ENCODE results near the gene FOLR1.
A peak's percentile ranks its signal among the peaks of the same experiment; 100 is the strongest.
"Not testable (repeated sequence)": the region's sequence is repeated elsewhere in the genome, so short reads cannot be mapped to it uniquely, and the experiment has no call there.

Gene FOLR1

DNA sequence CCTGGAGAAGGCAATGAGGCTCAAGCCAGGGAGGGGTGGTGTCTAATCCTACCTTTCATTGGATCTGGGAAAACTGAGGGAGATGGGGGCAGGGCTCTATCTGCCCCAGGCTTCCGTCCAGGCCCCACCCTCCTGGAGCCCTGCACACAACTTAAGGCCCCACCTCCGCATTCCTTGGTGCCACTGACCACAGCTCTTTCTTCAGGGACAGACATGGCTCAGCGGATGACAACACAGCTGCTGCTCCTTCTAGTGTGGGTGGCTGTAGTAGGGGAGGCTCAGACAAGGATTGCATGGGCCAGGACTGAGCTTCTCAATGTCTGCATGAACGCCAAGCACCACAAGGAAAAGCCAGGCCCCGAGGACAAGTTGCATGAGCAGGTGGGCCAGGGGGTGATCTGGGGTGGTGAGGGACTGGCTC is at the start of gene FOLR1:
Gene FOLR1, plus strand, starts transcription at position 180 of the 421 bp plus-strand sequence. Its CDS starts 34 bp downstream, at position 214.
- TF ChIP-seq, protein P1, sequence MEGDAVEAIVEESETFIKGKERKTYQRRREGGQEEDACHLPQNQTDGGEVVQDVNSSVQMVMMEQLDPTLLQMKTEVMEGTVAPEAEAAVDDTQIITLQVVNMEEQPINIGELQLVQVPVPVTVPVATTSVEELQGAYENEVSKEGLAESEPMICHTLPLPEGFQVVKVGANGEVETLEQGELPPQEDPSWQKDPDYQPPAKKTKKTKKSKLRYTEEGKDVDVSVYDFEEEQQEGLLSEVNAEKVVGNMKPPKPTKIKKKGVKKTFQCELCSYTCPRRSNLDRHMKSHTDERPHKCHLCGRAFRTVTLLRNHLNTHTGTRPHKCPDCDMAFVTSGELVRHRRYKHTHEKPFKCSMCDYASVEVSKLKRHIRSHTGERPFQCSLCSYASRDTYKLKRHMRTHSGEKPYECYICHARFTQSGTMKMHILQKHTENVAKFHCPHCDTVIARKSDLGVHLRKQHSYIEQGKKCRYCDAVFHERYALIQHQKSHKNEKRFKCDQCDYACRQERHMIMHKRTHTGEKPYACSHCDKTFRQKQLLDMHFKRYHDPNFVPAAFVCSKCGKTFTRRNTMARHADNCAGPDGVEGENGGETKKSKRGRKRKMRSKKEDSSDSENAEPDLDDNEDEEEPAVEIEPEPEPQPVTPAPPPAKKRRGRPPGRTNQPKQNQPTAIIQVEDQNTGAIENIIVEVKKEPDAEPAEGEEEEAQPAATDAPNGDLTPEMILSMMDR (conservative IDR thresholded peaks at IDR 0.05; ENCODE audit: low read depth, low read length) = no peak
- no peak within 1 kb of the TSS for H3K4me3 ChIP-seq (ENCODE audit: low read depth, low read length)
- DNase-seq (ENCODE audit: low read depth) = no peak

DNA sequence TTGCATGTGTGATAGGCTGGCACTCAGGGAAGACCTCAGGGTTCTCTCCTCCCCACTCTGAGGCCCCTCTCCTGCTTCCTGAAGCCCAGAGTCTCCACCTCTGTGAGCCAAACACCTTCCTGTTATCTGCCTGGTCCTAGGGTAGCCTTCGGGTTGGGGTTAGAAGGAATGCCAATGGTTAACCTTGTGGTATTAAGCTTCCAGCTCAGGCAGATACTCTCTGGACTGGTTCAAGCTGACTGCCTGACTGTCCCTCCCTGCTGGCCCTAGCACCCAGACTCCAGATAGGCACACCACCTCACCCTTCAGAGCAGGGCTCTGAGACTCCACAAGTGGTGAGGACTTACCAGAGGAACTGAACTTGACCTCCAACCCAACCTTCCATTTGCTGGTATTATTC is 49.4 kb upstream of the FOLR1 start:
- not testable (repeated sequence) for H3K4me3 ChIP-seq (ENCODE audit: low read depth, low read length); DNase-seq (ENCODE audit: low read depth)

DNA sequence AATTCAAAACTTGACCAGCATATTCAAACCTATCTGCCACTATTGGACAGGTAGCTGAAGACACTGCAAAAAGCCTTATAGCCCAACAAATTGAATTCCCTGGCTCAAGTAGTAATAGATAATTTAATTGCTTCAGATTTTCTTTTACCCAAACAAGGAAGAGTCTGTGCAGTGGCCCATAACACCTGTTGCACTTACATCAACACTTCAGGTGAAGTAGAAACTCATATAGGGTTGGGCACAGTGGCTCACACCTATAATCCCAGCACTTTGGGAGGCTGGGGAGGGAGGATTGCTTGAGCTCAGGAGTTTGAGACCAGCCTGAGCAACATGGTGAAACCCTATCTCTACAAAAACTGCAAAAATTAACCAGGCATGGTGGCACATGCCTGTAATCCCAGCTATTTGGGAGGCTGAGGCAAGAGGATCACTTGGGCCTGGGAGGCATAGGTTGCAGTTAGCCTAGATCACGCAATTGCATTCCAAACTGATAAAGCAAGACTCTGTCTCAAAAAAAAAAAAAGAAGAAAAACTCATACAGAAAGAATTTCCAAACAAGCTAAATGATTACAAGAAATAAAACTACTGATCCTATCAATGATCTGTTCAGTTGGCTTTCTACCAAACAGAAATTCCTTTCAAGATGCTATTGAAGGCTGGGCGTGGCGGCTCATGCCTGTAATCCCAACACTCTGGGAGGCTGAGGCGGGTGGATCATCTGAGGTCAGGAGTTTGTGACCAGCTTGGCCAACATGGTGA is 47.0 kb upstream of the FOLR1 start:
- H3K4me3 ChIP-seq (ENCODE audit: low read depth, low read length) = no peak overlapping the region
- DNase-seq (ENCODE audit: low read depth) = peak; percentile 64

DNA sequence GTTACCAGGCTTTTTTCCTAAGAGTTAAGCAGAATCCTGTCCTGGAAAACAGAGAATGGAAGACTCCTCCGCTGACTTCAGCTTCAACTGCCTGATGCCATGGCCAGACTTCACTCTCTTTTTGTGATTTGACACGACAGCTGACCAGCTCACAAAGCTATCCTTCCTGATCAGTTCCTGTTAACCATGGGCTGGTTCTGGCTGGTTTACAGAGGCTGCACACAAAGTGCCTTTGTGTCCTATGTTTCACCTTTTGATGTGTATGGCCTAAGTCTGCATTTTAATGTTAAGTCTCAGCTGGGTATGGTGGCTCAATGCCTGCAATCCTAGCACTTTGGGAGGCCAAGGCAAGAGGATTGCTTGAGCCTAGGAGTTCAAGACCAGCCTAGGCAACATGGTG is 45.3 kb upstream of the FOLR1 start:
- TF ChIP-seq, protein P1 (conservative IDR thresholded peaks at IDR 0.05; ENCODE audit: low read depth, low read length) = no peak
- no peak for DNase-seq (ENCODE audit: low read depth)
- no peak overlapping the region for H3K4me3 ChIP-seq (ENCODE audit: low read depth, low read length)

More for the DNA sequence above, 47.0 kb upstream of the FOLR1 start:
- TF ChIP-seq, protein P1 (conservative IDR thresholded peaks at IDR 0.05; ENCODE audit: low read depth, low read length) = no peak

DNA sequence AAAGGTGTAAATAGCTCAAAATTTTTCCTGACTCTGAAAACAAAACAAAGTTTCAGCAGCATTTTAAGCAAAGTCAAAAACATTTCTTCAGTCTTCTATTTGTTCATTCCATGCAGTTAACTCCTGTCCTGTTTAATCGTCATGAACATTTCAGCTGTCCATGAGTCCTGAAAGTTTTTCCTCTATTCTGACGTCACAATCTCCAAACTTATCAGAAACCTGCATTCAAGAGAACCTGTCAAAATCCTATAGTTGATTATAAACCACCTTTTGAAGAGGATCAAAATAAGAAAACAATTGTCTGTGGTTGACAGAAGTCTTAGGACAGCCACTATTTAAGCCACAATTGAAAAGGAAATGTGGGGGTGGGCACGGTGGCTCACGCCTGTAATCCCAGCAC is 41.1 kb upstream of the FOLR1 start:
- H3K4me3 ChIP-seq (ENCODE audit: low read depth, low read length) = no peak overlapping the region
- TF ChIP-seq, protein P1 (conservative IDR thresholded peaks at IDR 0.05; ENCODE audit: low read depth, low read length) = no peak

DNA sequence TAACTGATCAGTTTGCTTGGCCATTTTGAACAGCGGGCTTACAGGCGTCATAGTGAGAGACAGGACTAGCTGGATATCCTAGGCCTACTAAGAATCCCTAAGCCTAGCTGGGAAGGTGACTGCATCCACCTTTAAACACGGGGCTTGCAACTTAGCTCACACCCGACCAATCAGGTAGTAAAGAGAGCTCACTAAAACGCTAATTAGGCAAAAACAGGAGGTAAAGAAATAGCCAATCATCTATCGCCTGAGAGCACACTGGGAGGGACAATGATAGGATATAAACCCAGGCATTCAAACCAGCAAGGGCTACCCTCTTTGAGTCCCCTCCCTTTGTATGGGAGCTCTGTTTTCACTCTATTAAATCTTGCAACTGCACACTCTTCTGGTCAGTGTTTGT is 38.1 kb upstream of the FOLR1 start:
- H3K4me3 ChIP-seq (ENCODE audit: low read depth, low read length); DNase-seq (ENCODE audit: low read depth): not testable (repeated sequence)

More for the DNA sequence above, 41.1 kb upstream of the FOLR1 start:
- no peak for DNase-seq (ENCODE audit: low read depth)

DNA sequence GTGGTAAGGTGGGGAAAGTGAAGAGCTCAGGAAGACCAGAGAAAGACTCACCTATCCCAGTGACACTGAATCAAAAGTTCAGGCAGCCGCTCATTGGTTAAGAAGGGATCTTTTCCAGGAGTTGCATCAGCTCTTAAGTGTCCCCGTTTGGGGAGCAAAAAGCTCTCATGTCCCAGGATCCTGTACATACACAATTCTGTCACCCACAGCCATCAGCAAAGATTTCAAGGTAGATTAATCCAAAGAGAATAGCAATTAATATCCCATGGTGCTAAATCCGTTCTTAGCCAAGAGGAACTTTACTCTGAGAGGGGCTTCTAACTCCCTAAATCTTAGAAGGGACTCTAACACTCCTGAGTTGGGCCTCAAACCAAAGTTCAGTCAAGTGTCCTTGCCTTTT is 37.1 kb upstream of the FOLR1 start:
- no peak for DNase-seq (ENCODE audit: low read depth)
- TF ChIP-seq, protein P1 (conservative IDR thresholded peaks at IDR 0.05; ENCODE audit: low read depth, low read length) = no peak
- H3K4me3 ChIP-seq (ENCODE audit: low read depth, low read length) = no peak overlapping the region

DNA sequence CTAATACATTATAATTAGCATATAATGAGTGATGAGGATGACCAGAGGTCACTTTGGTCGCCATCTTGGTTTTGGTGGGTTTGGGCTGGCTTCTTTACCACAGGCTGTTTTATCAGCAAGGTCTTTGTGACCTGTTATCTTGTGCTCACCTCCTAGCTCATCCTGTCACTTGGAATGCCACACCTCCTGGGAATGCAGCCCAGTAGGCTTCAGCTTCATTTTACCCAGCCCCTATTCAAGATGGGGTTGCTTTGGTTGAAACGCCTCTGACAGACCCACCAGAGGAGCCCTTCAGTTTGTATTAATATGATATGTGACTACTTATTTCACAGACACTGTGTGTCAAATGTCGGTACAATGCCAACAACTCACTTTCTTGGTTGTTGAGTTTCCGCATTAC is 36.2 kb upstream of the FOLR1 start:
- DNase-seq (ENCODE audit: low read depth) = no peak
- no peak overlapping the region for H3K4me3 ChIP-seq (ENCODE audit: low read depth, low read length)
- TF ChIP-seq, protein P1 (conservative IDR thresholded peaks at IDR 0.05; ENCODE audit: low read depth, low read length) = no peak

Measured in choroid plexus epithelial cell (primary cell).